Calu3 (cell line): ENCODE measurements around the gene VPS41. TPM values are rescaled to one million over a fixed set of nuclear protein-coding genes. Genes with fewer than 3 reads are reported as not detected.

Experiments
- BruUV-seq: library from RNA; stranded (reverse); fragments of 400-500 nt; replicated peaks from 2 replicates; lab custom pipeline; 2021; lab: Mats Ljungman, UMichigan
- CTCF ChIA-PET: fragments of 300-600 bp; sonication (Branson Sonifier 250); formaldehyde crosslinking; loops from one replicate; lab custom pipeline; 2022; ENCODE audit warnings: antibody characterized with exemption; lab: Charles Lee
- DNase-seq: peaks from one replicate; pipeline ENCODE4 v3.0.0; 2022
- H3K27ac Mint-ChIP-seq: one replicate; pipeline ENCODE4 v1.8.0; 2022; ENCODE audit warnings: mixed read lengths; ENCODE audit not compliant: unreplicated experiment
- H3K27me3 Mint-ChIP-seq: one replicate; pipeline ENCODE4 v1.8.0; 2022; ENCODE audit warnings: mixed read lengths; ENCODE audit not compliant: unreplicated experiment
- H3K36me3 Mint-ChIP-seq: one replicate; pipeline ENCODE4 v1.8.0; 2022; ENCODE audit warnings: mild to moderate bottlenecking, moderate library complexity, mixed read lengths; ENCODE audit not compliant: insufficient read depth, unreplicated experiment
- H3K4me1 Mint-ChIP-seq: one replicate; pipeline ENCODE4 v1.8.0; 2022; ENCODE audit warnings: mild to moderate bottlenecking, low read depth, mixed read lengths; ENCODE audit not compliant: unreplicated experiment
- H3K4me3 Mint-ChIP-seq: one replicate; pipeline ENCODE4 v1.8.0; 2022; ENCODE audit warnings: mild to moderate bottlenecking, low read depth, moderate library complexity, mixed read lengths; ENCODE audit not compliant: unreplicated experiment
- H3K9me3 Mint-ChIP-seq: one replicate; pipeline ENCODE4 v1.8.0; 2022; ENCODE audit warnings: low read depth, mixed read lengths; ENCODE audit not compliant: unreplicated experiment
- intact Hi-C: fragments of 100-400 bp; cut with micrococcal nuclease; formaldehyde crosslinking; loops from one replicate; pipeline ENCODE4 v1.10.0; 2022; ENCODE audit not compliant: unreplicated experiment
- total RNA-seq: library from RNA; stranded (reverse); gene quantifications from 2 replicates; pipeline ENCODE4 v1.2.3, GENCODE V29; 2022
- TF ChIP-seq, protein P1 (sequence below): fragments of 200-600 bp; IDR thresholded peaks from one replicate; pipeline ENCODE4 v1.8.0; 2022; ENCODE audit warnings: antibody characterized with exemption; ENCODE audit not compliant: unreplicated experiment

The VPS41 gene
- total RNA-seq, 1 experiment from 2014 or later: 292 TPM

- Mint-ChIP-seq H3K36me3 (no peaks in the 10 kb centered on the region), H3K27me3 (no peaks in the 10 kb centered on the region), H3K9me3 (no peaks in the 10 kb centered on the region), H3K27ac (no peak overlapping the region), H3K4me1 (peaks cover 31% of the 10 kb centered on the region), H3K4me3 (no peak overlapping the region)
- no TSS peak for BruUV-seq
- no peak for DNase-seq
- CTCF ChIA-PET: no interaction called here
- TF ChIP-seq, protein P1, sequence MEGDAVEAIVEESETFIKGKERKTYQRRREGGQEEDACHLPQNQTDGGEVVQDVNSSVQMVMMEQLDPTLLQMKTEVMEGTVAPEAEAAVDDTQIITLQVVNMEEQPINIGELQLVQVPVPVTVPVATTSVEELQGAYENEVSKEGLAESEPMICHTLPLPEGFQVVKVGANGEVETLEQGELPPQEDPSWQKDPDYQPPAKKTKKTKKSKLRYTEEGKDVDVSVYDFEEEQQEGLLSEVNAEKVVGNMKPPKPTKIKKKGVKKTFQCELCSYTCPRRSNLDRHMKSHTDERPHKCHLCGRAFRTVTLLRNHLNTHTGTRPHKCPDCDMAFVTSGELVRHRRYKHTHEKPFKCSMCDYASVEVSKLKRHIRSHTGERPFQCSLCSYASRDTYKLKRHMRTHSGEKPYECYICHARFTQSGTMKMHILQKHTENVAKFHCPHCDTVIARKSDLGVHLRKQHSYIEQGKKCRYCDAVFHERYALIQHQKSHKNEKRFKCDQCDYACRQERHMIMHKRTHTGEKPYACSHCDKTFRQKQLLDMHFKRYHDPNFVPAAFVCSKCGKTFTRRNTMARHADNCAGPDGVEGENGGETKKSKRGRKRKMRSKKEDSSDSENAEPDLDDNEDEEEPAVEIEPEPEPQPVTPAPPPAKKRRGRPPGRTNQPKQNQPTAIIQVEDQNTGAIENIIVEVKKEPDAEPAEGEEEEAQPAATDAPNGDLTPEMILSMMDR: no peak
- intact Hi-C loops: no loop called here
Observed at GRCh38 chr7:38938589-38938988, 29.6 kb upstream of the VPS41 start.

DNA sequence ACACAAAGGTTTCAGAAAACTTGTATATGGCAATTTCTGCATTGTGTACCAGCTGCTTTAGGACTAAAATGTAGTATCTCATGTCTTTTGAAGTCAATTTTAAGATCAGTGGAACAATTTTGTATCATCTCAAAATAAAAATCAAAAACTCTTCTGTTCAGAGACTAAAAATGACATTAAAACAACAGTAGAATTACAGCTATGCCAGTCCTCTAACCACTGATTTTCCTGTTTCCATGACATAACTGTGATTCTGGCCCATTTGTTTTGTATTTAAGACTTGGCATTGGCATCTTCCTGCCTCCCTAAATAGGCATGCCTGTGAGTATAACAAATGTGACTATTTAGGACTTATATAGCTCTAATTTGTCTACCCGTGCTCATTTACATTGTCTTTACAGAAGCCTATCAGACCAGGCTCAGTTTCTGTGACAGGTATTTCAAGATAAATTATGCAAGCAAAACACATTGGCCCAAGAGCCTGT, 29.1 kb upstream of the VPS41 start:
- Mint-ChIP-seq H3K27ac (no peak overlapping the region), H3K4me3 (no peak overlapping the region), H3K9me3 (no peaks in the 10 kb centered on the region), H3K27me3 (no peaks in the 10 kb centered on the region), H3K4me1 (peaks cover 34% of the 10 kb centered on the region), H3K36me3 (no peaks in the 10 kb centered on the region)
- BruUV-seq: no TSS peak
- DNase-seq: no peak
- intact Hi-C loops: no loop called here
- CTCF ChIA-PET: no interaction called here
- TF ChIP-seq, protein P1: no peak

GRCh38 chr7:38936641-38937040, 27.6 kb upstream of the VPS41 start:
- Mint-ChIP-seq H3K27ac (no peak overlapping the region), H3K4me1 (peaks cover 45% of the 10 kb centered on the region), H3K27me3 (no peaks in the 10 kb centered on the region), H3K4me3 (no peak overlapping the region), H3K9me3 (no peaks in the 10 kb centered on the region), H3K36me3 (no peaks in the 10 kb centered on the region)
- CTCF ChIA-PET: interaction anchor here (0.6 to 0.7 kb wide), 2 partner anchors 213 to 412 kb away, joined by 3 read pairs; no protein-coding TSS in a partner anchor
- DNase-seq: no peak
- TF ChIP-seq, protein P1: no peak
- no TSS peak for BruUV-seq
- intact Hi-C loops: no loop called here

DNA sequence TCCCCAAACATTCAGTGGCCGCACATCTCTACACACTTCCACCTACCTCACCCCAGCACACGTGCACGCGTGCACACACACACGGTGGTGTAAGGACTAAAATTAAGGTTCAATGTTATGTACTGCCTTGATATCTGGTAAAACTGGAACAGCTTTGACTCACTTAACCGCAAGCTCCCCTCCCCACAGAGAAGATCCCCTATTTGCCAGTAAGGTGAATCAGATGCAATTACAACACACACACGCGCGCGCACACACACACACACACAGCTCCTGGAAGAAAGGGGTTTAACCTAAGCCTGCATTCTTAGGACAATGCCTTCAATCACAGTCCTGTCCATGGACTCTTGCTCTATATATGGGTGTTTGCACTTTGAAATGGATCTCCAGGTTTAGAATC, 25.5 kb upstream of the VPS41 start:
- TF ChIP-seq, protein P1: no peak
- intact Hi-C loops: loop anchor here (5.0 kb wide), 1 partner anchor 418 kb away; no protein-coding TSS in a partner anchor
- no peak overlapping the region for H3K4me3 Mint-ChIP-seq
- H3K36me3 Mint-ChIP-seq: peaks cover 6% of the 10 kb centered on the region
- no peak for DNase-seq
- no peaks in the 10 kb centered on the region for H3K9me3 Mint-ChIP-seq
- CTCF ChIA-PET: no interaction called here
- H3K4me1 Mint-ChIP-seq: peaks cover 63% of the 10 kb centered on the region
- H3K27me3 Mint-ChIP-seq: no peaks in the 10 kb centered on the region
- H3K27ac Mint-ChIP-seq: no peak overlapping the region
- no TSS peak for BruUV-seq
